NT2/D1 (cell line): Measurements from ENCODE around the gene OLFML2B.

Source experiments
- SUZ12 ChIP-seq: IDR thresholded peaks from 2 replicates; pipeline ENCODE4 v1.6.1; 2011; ENCODE audit not compliant: insufficient read length, insufficient read depth; ENCODE audit errors: extremely low read depth
- YY1 ChIP-seq: IDR thresholded peaks from 2 replicates; pipeline ENCODE4 v1.6.1; 2011; ENCODE audit not compliant: insufficient read length, insufficient read depth
- ZNF274 ChIP-seq: IDR thresholded peaks from 2 replicates; pipeline ENCODE4 v1.6.1; 2011; ENCODE audit warnings: mild to moderate bottlenecking, low read depth, low read length

GRCh38 chr1:161970036-161970435 is 53.6 kb downstream of the OLFML2B start:
- no peak for TF ChIP-seq YY1
- no peak for TF ChIP-seq SUZ12
- TF ChIP-seq ZNF274: no peak
